Suppressor macrophage treated with lipopolysaccharide for 1 hour (primary cell): ENCODE measurements around the gene LYSET.
A peak's percentile ranks its signal among the peaks of the same experiment; 100 is the strongest.
"Not testable (repeated sequence)": the region's sequence is repeated elsewhere in the genome, so short reads cannot be mapped to it uniquely, and the experiment has no call there.

Experiments used
- DNase-seq, 3 donors: peaks; one replicate each; pipeline ENCODE4 v3.0.0-alpha.2; 2020 to 2022

LYSET gene

GRCh38 chr14:93169619-93170018, 15.5 kb upstream of the LYSET start:
- not testable (repeated sequence) for DNase-seq

- not testable (repeated sequence) for DNase-seq
Observed at GRCh38 chr14:93170141-93170540, 15.0 kb upstream of the LYSET start.

GRCh38 chr14:93171376-93171775, 13.7 kb upstream of the LYSET start:
- DNase-seq = no peak

GRCh38 chr14:93173943-93174395, 11.1 kb upstream of the LYSET start:
- no peak for DNase-seq

GRCh38 chr14:93174731-93175130, 10.4 kb upstream of the LYSET start:
- not testable (repeated sequence) for DNase-seq

- no peak for DNase-seq
Observed at GRCh38 chr14:93175492-93175891, 9.6 kb upstream of the LYSET start.

- DNase-seq = no peak
Observed at GRCh38 chr14:93183596-93184317, 1.4 kb upstream of the LYSET start.

GRCh38 chr14:93185349-93185720, 218 bp downstream of the LYSET start:
- peak in 2 of 3 donors; percentile 45 to 50 for DNase-seq

GRCh38 chr14:93186466-93186865, 1.3 kb downstream of the LYSET start:
- DNase-seq = peak; percentile 86 to 95 (median 94)

GRCh38 chr14:93186956-93187355, 1.8 kb downstream of the LYSET start:
- no peak for DNase-seq

GRCh38 chr14:93195316-93195999, 10.3 kb downstream of the LYSET start:
- no peak for DNase-seq

- no peak for DNase-seq
Observed at GRCh38 chr14:93199031-93199430, 13.9 kb downstream of the LYSET start.

- no peak for DNase-seq
Observed at GRCh38 chr14:93200553-93200952, 15.4 kb downstream of the LYSET start.

GRCh38 chr14:93201155-93201704, 16.1 kb downstream of the LYSET start:
- no peak for DNase-seq

GRCh38 chr14:93206793-93207467, 21.8 kb downstream of the LYSET start, which contains the start of the genes GON7 and UBR7:
Gene GON7 (minus strand): TSS chr14:93207065. CDS start chr14:93207037, 28 bp downstream.
Gene UBR7 (plus strand): TSS chr14:93207256. CDS start chr14:93207292, 36 bp downstream.
- peak; percentile 98 to 99 (median 98) for DNase-seq

- peak; percentile 57 to 75 (median 66) for DNase-seq
Observed at GRCh38 chr14:93207468-93208308, 22.6 kb downstream of the LYSET start.

GRCh38 chr14:93212432-93212831, 27.3 kb downstream of the LYSET start:
- DNase-seq = no peak

GRCh38 chr14:93214598-93214997, 29.5 kb downstream of the LYSET start:
- no peak for DNase-seq

GRCh38 chr14:93219103-93219726, 34.1 kb downstream of the LYSET start:
- DNase-seq = peak; percentile 61 to 69 (median 67)

GRCh38 chr14:93220509-93220908, 35.4 kb downstream of the LYSET start:
- no peak for DNase-seq

GRCh38 chr14:93223565-93223964, 38.4 kb downstream of the LYSET start:
- no peak for DNase-seq

- no peak for DNase-seq
Observed at GRCh38 chr14:93228550-93228949, 43.4 kb downstream of the LYSET start.
